ENCODE results near the gene DLL4.

The DLL4 gene

DNA sequence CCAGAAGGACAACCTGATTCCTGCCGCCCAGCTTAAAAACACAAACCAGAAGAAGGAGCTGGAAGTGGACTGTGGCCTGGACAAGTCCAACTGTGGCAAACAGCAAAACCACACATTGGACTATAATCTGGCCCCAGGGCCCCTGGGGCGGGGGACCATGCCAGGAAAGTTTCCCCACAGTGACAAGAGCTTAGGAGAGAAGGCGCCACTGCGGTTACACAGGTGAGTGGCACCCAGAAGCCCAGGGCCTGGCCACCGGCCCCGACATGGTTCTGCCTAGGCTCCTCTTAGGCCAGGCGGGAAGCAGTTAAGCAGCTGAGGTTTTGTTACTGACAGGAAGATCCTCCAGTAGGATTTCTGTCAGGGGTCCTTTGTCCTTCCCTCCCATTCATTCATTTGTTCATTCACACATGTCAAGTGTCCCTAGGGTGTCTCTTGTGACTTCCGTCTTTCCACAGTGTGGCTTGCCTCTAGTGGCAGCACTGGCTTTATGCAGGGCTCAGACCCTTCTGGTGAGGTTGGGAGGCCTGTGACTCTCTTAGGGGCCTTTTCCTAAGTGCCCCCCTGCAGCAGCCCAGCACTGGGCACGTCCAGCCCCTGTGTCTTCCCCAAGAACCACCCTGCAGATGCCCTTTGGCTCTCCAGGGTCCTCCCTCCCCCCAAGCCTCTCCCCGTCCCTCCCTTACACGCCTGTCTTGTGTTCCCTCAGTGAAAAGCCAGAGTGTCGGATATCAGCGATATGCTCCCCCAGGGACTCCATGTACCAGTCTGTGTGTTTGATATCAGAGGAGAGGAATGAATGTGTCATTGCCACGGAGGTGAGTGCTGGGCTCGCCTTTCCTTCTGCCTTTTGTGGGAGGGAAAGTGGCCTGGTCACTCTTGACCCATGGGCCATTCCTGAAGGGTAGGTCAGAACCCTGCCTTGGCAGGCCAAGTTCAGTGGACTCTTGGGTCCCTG, 7.8 kb downstream of the DLL4 start:
- Histone ChIP-seq H3K4me1 (ENCODE audit: control insufficient read depth, insufficient read depth, low read length, poor library complexity, severe bottlenecking) (peaks cover 14% of the 10 kb centered on the region), H3K36me3 (ENCODE audit: control insufficient read depth, insufficient read depth, low read length) (peaks cover 1% of the 10 kb centered on the region), H3K9me3 (ENCODE audit: control insufficient read depth, low read length) (no peaks in the 10 kb centered on the region), H3K4me3 (ENCODE audit: extremely low read depth, insufficient read depth, low read length, poor library complexity, severe bottlenecking) (no peak overlapping the region), H3K27ac (ENCODE audit: low read depth, low read length, severe bottlenecking) (no peak overlapping the region)
- 82 to 89% methylated on average over 11 to 13 of the region's 15 CpGs for WGBS, 2 experiments (ENCODE audit: insufficient coverage in 2 of 2)

DNA sequence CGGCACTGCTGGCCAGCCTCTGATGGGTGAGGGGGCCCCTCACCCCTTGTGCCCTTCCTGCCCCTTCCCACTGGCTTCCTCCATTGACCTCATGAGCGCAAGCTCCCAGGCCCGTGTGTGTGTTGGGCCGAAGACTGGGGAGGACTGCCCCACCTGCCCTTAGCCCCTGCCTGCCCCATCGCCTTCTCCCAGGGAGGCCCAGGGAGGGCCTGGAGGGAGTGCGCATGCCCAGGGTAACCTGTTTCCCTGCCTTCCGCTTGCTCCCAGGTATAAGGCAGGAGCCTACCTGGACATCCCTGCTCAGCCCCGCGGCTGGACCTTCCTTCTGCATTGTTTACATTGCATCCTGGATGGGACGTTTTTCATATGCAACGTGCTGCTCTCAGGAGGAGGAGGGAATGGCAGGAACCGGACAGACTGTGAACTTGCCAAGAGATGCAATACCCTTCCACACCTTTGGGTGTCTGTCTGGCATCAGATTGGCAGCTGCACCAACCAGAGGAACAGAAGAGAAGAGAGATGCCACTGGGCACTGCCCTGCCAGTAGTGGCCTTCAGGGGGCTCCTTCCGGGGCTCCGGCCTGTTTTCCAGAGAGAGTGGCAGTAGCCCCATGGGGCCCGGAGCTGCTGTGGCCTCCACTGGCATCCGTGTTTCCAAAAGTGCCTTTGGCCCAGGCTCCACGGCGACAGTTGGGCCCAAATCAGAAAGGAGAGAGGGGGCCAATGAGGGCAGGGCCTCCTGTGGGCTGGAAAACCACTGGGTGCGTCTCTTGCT, 8.8 kb downstream of the DLL4 start:
- WGBS, 2 experiments (ENCODE audit: insufficient coverage in 2 of 2): 75 to 93% methylated on average over 13 to 16 of the region's 19 CpGs
- Histone ChIP-seq H3K27ac (ENCODE audit: low read depth, low read length, severe bottlenecking) (no peak overlapping the region), H3K4me3 (ENCODE audit: extremely low read depth, insufficient read depth, low read length, poor library complexity, severe bottlenecking) (peak overlapping the region; percentile 2), H3K36me3 (ENCODE audit: control insufficient read depth, insufficient read depth, low read length) (no peaks in the 10 kb centered on the region), H3K9me3 (ENCODE audit: control insufficient read depth, low read length) (no peaks in the 10 kb centered on the region), H3K4me1 (ENCODE audit: control insufficient read depth, insufficient read depth, low read length, poor library complexity, severe bottlenecking) (peaks cover 17% of the 10 kb centered on the region)

DNA sequence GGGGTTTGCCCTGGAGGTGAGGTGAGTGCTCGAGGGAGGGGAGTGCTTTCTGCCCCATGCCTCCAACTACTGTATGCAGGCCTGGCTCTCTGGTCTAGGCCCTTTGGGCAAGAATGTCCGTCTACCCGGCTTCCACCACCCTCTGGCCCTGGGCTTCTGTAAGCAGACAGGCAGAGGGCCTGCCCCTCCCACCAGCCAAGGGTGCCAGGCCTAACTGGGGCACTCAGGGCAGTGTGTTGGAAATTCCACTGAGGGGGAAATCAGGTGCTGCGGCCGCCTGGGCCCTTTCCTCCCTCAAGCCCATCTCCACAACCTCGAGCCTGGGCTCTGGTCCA, 9.4 kb downstream of the DLL4 start:
- peaks cover 17% of the 10 kb centered on the region for H3K4me1 ChIP-seq (ENCODE audit: control insufficient read depth, insufficient read depth, low read length, poor library complexity, severe bottlenecking)
- no peaks in the 10 kb centered on the region for H3K36me3 ChIP-seq (ENCODE audit: control insufficient read depth, insufficient read depth, low read length)
- H3K27ac ChIP-seq (ENCODE audit: low read depth, low read length, severe bottlenecking): no peak overlapping the region
- H3K4me3 ChIP-seq (ENCODE audit: extremely low read depth, insufficient read depth, low read length, poor library complexity, severe bottlenecking): peak overlapping the region; percentile 2
- 90% methylated on average over 5 of the region's 6 CpGs; no CpG with 5 or more reads in 1 of the 2 experiments for WGBS, 2 experiments (ENCODE audit: insufficient coverage in 2 of 2)
- H3K9me3 ChIP-seq (ENCODE audit: control insufficient read depth, low read length): no peaks in the 10 kb centered on the region

DNA sequence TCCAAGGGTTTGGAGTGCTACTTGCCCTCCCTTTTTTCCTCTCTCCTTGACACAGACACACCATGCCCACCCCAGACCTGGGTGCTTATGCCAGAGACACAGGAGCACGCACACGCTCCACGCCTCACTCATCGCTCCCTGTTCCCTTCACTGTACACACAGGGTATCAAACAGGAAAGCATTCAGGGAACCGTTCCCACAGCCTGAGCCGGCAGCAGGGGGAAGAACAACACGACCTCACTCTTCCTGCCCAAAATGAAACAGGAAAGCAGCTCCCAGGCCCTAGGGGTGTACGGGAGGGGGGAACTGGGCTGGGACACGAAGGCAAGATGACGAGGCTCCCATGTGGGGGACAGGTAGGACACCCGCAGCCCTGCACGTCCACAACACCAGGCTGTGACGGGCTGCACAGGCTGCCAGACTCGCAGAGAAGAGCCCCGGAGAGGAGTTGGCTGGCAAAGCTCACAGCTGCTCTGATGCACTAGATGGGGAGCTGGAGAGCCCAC, 11.2 kb downstream of the DLL4 start:
- Histone ChIP-seq H3K27ac (ENCODE audit: low read depth, low read length, severe bottlenecking) (peak overlapping the region; percentile 11), H3K4me3 (ENCODE audit: extremely low read depth, insufficient read depth, low read length, poor library complexity, severe bottlenecking) (no peak overlapping the region), H3K9me3 (ENCODE audit: control insufficient read depth, low read length) (no peaks in the 10 kb centered on the region)

DNA sequence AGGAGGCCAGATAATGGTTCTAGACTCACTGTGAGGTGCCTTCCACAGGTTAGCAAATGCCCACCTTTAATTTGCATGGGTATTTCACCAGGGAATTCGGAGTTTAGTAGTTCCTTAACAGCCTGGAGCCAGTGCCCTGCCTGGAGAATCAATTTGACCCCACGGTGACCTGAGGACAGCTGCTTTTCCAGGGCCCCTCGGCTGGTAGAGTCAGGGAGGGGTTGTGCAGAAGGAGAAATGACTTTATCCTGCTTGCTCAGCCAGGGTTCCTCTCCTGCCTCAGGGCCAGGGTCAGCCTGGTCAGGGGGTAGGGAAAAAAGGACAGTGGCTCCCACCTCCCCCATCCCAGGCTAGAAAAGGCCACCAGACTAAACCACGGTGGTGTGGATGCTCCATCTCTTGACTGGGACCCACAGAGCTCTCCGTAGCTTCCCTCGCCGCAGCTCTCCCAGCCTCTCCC, 12.0 kb downstream of the DLL4 start:
- H3K4me1 ChIP-seq (ENCODE audit: control insufficient read depth, insufficient read depth, low read length, poor library complexity, severe bottlenecking): peaks cover 17% of the 10 kb centered on the region
- no peaks in the 10 kb centered on the region for H3K9me3 ChIP-seq (ENCODE audit: control insufficient read depth, low read length)
- no peaks in the 10 kb centered on the region for H3K36me3 ChIP-seq (ENCODE audit: control insufficient read depth, insufficient read depth, low read length)
- H3K27ac ChIP-seq (ENCODE audit: low read depth, low read length, severe bottlenecking): peak overlapping the region; percentile 88
- H3K4me3 ChIP-seq (ENCODE audit: extremely low read depth, insufficient read depth, low read length, poor library complexity, severe bottlenecking): peak overlapping the region; percentile 37
- WGBS, 2 experiments (ENCODE audit: insufficient coverage in 2 of 2): 34% methylated on average over 4 to 5 of the region's 7 CpGs

More for the DNA sequence above, 11.2 kb downstream of the DLL4 start:
- 75 to 82% methylated on average over 11 to 13 of the region's 15 CpGs for WGBS, 2 experiments (ENCODE audit: insufficient coverage in 2 of 2)
- H3K4me1 ChIP-seq (ENCODE audit: control insufficient read depth, insufficient read depth, low read length, poor library complexity, severe bottlenecking): peaks cover 17% of the 10 kb centered on the region
- H3K36me3 ChIP-seq (ENCODE audit: control insufficient read depth, insufficient read depth, low read length): no peaks in the 10 kb centered on the region

DNA sequence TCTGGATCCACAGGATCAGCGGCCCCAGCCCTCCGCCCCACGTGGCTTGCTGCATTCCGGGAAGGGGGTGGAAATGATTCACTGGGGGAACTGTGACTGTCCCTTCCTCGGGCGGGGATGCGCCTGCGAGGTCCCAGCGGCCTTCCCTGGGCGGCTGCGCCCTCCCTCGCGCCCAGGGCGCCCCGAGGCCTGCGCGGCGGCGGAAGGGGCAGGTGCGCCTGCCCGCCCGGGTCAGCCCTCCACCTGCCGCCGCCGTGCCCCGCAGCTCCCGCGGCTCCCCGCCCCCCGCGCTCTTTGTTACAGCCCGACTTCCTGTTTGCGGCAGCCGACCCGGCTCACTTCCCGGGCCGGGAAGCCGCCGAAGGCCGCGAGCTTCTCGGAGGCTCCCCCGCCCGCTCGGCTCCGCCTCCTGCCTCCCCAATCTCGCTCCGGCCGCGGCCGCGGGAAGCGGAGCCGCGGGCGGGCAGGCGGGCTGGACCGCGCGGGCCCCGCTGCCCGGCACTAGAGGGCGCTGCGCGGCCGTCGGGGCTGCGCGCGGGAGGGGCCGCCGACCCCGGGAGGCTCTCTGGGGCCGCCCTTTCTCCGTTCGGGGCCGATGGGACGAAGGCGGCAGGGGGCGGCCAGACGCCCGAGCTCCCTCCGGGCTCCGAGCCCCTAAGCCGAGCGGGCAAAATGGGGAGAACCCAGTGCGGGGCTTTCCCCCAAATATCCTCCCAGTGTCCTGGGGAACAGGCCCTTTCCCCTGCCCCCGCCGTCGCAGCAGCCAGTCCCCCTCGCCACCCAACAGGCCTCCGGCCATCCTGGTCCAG, 12.6 kb downstream of the DLL4 start:
- H3K4me1 ChIP-seq (ENCODE audit: control insufficient read depth, insufficient read depth, low read length, poor library complexity, severe bottlenecking): peaks cover 17% of the 10 kb centered on the region
- no peaks in the 10 kb centered on the region for H3K9me3 ChIP-seq (ENCODE audit: control insufficient read depth, low read length)
- peak overlapping the region; percentile 37 for H3K4me3 ChIP-seq (ENCODE audit: extremely low read depth, insufficient read depth, low read length, poor library complexity, severe bottlenecking)
- no peaks in the 10 kb centered on the region for H3K36me3 ChIP-seq (ENCODE audit: control insufficient read depth, insufficient read depth, low read length)
- WGBS, 2 experiments (ENCODE audit: insufficient coverage in 2 of 2): 1% methylated on average over 59 to 66 of the region's 92 CpGs
- peak overlapping the region; percentile 88 for H3K27ac ChIP-seq (ENCODE audit: low read depth, low read length, severe bottlenecking)

DNA sequence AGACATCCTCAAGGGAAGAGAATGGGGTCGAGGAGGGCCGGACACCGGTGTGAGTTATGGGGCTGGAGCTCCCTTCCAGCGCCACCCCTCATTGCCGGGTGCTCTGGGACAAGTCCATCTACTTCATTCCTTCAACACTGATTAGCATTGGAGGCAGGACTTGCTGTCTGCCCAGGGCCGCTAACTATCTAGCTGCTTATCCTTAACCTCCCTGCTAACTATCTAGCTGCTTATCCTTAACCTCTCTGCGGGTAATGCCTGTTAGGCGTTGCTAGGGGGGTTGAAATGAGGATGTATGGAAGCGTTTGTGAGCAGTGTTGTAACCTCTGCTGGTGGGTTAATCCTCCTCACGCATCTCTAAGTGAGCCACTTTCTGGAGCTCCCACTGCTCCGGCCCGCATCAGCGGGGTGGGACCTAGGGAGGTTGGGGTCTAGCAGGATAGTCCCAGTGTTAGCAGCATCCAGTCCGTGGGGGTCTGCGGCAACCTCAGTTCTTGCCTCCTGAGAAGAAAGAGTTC, 13.3 kb downstream of the DLL4 start:
- WGBS, 2 experiments (ENCODE audit: insufficient coverage in 2 of 2): 56 to 62% methylated on average over 8 to 11 of the region's 15 CpGs

DNA sequence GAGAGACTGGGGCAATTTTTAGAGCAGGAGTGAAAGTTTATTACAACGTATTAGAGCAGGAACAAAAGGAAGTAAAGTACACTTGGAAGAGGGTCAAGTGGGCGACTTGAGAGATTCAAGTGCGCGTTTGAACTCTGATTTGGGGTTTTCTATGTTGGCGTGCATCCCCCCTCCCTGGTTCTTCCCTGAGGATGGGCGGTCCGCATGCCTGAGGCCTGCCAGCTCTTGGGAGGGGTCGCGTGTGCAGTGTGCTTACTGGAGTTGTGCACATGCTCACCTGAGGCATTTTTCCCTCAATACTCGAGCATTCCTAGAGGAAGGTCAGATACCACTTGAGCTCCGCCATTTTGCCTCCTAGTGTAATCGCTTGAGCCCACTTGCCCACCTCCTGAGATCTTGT, 13.7 kb downstream of the DLL4 start:
- 89 to 93% methylated on average over 10 to 12 of the region's 12 CpGs for WGBS, 2 experiments (ENCODE audit: insufficient coverage in 2 of 2)
- Histone ChIP-seq H3K4me3 (ENCODE audit: extremely low read depth, insufficient read depth, low read length, poor library complexity, severe bottlenecking) (no peak overlapping the region), H3K27ac (ENCODE audit: low read depth, low read length, severe bottlenecking) (no peak overlapping the region), H3K4me1 (ENCODE audit: control insufficient read depth, insufficient read depth, low read length, poor library complexity, severe bottlenecking) (peaks cover 17% of the 10 kb centered on the region), H3K9me3 (ENCODE audit: control insufficient read depth, low read length) (no peaks in the 10 kb centered on the region), H3K36me3 (ENCODE audit: control insufficient read depth, insufficient read depth, low read length) (no peaks in the 10 kb centered on the region)

More for the DNA sequence above, 13.3 kb downstream of the DLL4 start:
- peak overlapping the region; percentile 37 for H3K4me3 ChIP-seq (ENCODE audit: extremely low read depth, insufficient read depth, low read length, poor library complexity, severe bottlenecking)
- no peak overlapping the region for H3K27ac ChIP-seq (ENCODE audit: low read depth, low read length, severe bottlenecking)
- H3K36me3 ChIP-seq (ENCODE audit: control insufficient read depth, insufficient read depth, low read length): no peaks in the 10 kb centered on the region
- H3K9me3 ChIP-seq (ENCODE audit: control insufficient read depth, low read length): no peaks in the 10 kb centered on the region
- H3K4me1 ChIP-seq (ENCODE audit: control insufficient read depth, insufficient read depth, low read length, poor library complexity, severe bottlenecking): peaks cover 17% of the 10 kb centered on the region

DNA sequence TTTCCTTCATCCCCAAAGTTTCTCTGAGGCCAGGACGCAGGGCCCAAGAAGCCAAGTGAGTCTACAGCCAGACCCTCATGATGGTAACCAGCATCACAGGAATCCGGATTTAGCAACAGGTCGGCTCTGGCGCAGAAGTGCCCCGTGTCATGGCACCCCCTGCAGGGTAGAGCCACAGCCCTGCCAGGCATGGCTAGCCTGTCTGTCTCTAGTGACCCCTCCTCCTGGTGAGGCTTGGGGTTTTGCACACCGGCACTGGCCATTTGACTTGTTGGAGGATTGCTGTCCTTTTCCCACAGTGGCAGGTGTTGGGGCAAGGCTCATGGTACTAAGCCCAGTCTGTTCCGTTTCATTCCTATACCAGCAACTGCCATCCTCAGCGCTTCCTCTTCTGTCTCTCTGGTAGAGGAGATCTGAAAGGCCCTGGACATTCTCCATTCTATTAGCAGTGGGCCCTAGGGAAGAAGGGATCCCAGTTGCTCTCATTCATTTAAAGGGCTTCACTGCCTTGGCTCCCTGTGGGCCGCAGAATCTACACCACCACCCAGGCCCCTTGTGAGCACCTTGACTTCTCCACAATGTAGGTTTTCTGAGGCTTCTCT, 14.7 kb downstream of the DLL4 start:
- Histone ChIP-seq H3K4me3 (ENCODE audit: extremely low read depth, insufficient read depth, low read length, poor library complexity, severe bottlenecking) (no peak overlapping the region), H3K36me3 (ENCODE audit: control insufficient read depth, insufficient read depth, low read length) (no peaks in the 10 kb centered on the region), H3K9me3 (ENCODE audit: control insufficient read depth, low read length) (no peaks in the 10 kb centered on the region), H3K4me1 (ENCODE audit: control insufficient read depth, insufficient read depth, low read length, poor library complexity, severe bottlenecking) (peaks cover 17% of the 10 kb centered on the region), H3K27ac (ENCODE audit: low read depth, low read length, severe bottlenecking) (no peak overlapping the region)
- WGBS, 2 experiments (ENCODE audit: insufficient coverage in 2 of 2): 89 to 94% methylated on average over 6 to 8 of the region's 9 CpGs
